Measurements from ENCODE around the gene C11orf21. TPM values are rescaled to one million over a fixed set of nuclear protein-coding genes. Genes with fewer than 3 reads are reported as not detected.

The C11orf21 gene
- total and polyA plus RNA-seq, 9 donors, result 0.12 to 0.75 (median 0.35) TPM; not detected in 2

- H3K27me3 ChIP-seq, result no peaks in the 10 kb centered on the region
- peaks cover 25% of the 10 kb centered on the region for H3K4me1 ChIP-seq (ENCODE audit: insufficient read depth)
- DNase-seq, result peak in 2 of 5 donors; percentile 28 to 35
- TF ChIP-seq POLR2A (IDR thresholded peaks at IDR 0.05) (no peak), CTCF (IDR thresholded peaks at IDR 0.05) (no peak), EP300 (IDR thresholded peaks at IDR 0.05) (no peak)
- H3K36me3 ChIP-seq, result no peaks in the 10 kb centered on the region
- WGBS, 3 donors, result 75 to 84% (median 83%) methylated on average over 22 of the region's 22 CpGs
- intact Hi-C loops (cut with DNase I), result loop anchor here in 2 of 4 donors (5.0 kb wide), 2 partner anchors 65 to 70 kb away; partner anchors contain the start of gene CD81 (in 1 of the 2)
- H3K27ac ChIP-seq, result no peak overlapping the region
- no peaks in the 10 kb centered on the region for H3K9me3 ChIP-seq
- no peak overlapping the region for H3K4me3 ChIP-seq
These were observed 10.7 kb upstream of the C11orf21 start for GRCh38 chr11:2312232-2313042.

GRCh38 chr11:2311353-2312133 is 9.8 kb upstream of the C11orf21 start:
- WGBS, 3 donors, result 80 to 85% (median 80%) methylated on average over 13 to 21 of the region's 21 CpGs
- peaks cover 31% of the 10 kb centered on the region for H3K4me1 ChIP-seq (ENCODE audit: insufficient read depth)
- H3K36me3 ChIP-seq, result no peaks in the 10 kb centered on the region
- H3K27ac ChIP-seq, result no peak overlapping the region
- intact Hi-C loops (cut with DNase I), result loop anchor here in 2 of 4 donors (5.0 kb wide), 2 partner anchors 66 to 71 kb away; partner anchors contain the start of gene CD81 (in 1 of the 2)
- peak in 1 of 5 donors; percentile 18 for DNase-seq
- no peak for TF ChIP-seq POLR2A (IDR thresholded peaks at IDR 0.05)
- TF ChIP-seq CTCF (IDR thresholded peaks at IDR 0.05), result no peak
- TF ChIP-seq EP300 (IDR thresholded peaks at IDR 0.05), result no peak
- no peaks in the 10 kb centered on the region for H3K27me3 ChIP-seq
- no peak overlapping the region for H3K4me3 ChIP-seq
- H3K9me3 ChIP-seq, result no peaks in the 10 kb centered on the region

DNA sequence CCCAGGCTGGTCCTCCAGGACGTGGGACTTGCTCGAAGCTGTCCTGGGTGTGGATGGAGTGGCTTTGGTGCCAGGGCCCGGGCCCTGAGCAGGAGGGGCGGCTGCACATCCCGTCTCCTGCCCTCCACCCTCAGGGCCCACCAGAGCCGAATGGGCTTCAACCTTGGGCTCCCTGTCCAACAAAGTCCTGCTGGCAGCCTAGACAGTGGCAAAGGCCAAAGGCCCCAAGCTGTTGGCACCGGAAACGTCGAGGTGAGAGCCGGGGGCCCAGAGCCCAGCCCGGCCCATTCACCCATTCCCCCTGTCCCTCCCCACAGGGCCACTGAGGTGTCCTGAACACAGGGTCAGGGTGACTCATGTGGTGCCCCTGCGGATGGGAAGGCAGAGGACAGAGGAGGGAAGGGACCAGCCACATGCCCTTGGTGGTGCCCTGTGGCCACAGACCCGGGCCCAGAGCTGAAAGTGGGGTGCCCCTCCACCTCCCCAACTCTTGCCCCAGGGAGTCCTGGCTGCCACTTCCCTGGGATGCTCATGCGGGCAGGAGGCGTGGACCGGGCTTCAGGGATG is 9.2 kb upstream of the C11orf21 start:
- DNase-seq, result no peak
- WGBS, 3 donors, result 72 to 81% (median 80%) methylated on average over 13 to 16 of the region's 16 CpGs
- Histone ChIP-seq H3K4me3 (no peak overlapping the region), H3K27ac (no peak overlapping the region), H3K27me3 (no peaks in the 10 kb centered on the region), H3K9me3 (no peaks in the 10 kb centered on the region), H3K36me3 (no peaks in the 10 kb centered on the region), H3K4me1 (ENCODE audit: insufficient read depth) (peaks cover 34% of the 10 kb centered on the region)
- intact Hi-C loops (cut with DNase I), result loop anchor here in 2 of 4 donors (5.0 kb wide), 2 partner anchors 66 to 71 kb away; partner anchors contain the start of gene CD81 (in 1 of the 2)
- TF ChIP-seq EP300 (IDR thresholded peaks at IDR 0.05), result no peak
- no peak for TF ChIP-seq CTCF (IDR thresholded peaks at IDR 0.05)
- no peak for TF ChIP-seq POLR2A (IDR thresholded peaks at IDR 0.05)

Data from ovary (tissue), 9 donors.